ENCODE results near the gene PINLYP. TPM values are rescaled to one million over a fixed set of nuclear protein-coding genes. Genes with fewer than 3 reads are reported as not detected.

Gene PINLYP
- total and polyA plus RNA-seq, 11 donors, result 0.76 to 4.3 (median 1.2) TPM; not detected in 1

DNA sequence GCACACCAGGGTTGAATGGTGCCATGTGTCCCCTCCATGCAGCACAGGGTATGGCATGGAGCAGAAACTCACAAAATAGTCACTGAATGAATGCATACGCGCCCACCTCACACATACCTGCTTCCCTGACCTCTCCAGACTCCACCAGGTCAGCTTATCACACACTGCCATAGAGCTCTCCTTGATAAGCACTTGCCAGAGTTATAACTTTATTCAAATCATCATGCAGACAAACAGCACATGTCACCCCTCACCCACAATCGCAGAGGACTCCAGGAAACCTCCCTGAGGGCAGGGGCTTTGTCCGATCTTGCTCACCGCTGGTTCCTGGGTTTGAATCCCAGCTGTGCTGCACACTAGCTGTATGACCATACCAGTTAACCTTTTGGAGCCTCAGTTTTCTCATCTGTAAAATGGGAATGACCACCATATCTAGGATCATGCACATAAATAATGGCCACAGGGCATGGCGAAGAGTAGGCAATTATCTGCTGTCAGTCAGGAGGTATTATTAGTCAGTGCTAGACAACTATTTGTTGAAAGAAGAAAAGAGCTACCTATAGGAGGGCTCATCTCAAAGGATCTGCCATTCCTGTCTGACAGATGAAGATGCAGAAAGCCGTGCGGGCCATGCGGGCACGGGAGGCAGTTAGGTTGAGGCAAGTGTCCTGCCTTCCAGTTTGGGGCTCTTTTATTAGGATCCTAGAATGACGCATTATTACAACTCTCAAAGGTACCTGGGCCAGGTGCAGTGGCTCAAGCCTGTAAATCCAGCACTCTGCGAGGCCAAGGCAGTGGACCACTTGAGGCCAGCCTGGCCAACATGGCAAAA, 14.2 kb upstream of the PINLYP start:
- DNase-seq (no peak), ATAC-seq (no peak)
- H3K36me3 ChIP-seq, result peaks cover 0 to 44% (median 31%) of the 10 kb centered on the region in 9 donors
- WGBS, 4 donors, result 91 to 98% (median 94%) methylated on average over 12 of the region's 12 CpGs
- H3K9me3 ChIP-seq, result no peaks in the 10 kb centered on the region
- no peaks in the 10 kb centered on the region for H3K27me3 ChIP-seq
- peaks cover 0 to 30% (median 11%) of the 10 kb centered on the region in 12 donors for H3K4me1 ChIP-seq
- TF ChIP-seq POLR2A (IDR thresholded peaks at IDR 0.05), result no peak
- TF ChIP-seq, protein P1, sequence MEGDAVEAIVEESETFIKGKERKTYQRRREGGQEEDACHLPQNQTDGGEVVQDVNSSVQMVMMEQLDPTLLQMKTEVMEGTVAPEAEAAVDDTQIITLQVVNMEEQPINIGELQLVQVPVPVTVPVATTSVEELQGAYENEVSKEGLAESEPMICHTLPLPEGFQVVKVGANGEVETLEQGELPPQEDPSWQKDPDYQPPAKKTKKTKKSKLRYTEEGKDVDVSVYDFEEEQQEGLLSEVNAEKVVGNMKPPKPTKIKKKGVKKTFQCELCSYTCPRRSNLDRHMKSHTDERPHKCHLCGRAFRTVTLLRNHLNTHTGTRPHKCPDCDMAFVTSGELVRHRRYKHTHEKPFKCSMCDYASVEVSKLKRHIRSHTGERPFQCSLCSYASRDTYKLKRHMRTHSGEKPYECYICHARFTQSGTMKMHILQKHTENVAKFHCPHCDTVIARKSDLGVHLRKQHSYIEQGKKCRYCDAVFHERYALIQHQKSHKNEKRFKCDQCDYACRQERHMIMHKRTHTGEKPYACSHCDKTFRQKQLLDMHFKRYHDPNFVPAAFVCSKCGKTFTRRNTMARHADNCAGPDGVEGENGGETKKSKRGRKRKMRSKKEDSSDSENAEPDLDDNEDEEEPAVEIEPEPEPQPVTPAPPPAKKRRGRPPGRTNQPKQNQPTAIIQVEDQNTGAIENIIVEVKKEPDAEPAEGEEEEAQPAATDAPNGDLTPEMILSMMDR (IDR thresholded peaks at IDR 0.05), result no peak
- intact Hi-C loops (cut with DNase I), result loop anchor here in 1 of 10 donors (5.0 kb wide), 1 partner anchor 91 kb away; no protein-coding TSS in a partner anchor
- no peak overlapping the region for H3K4me3 ChIP-seq
- peak overlapping the region in 4 of 12 donors; percentile 68 to 90 (median 72) for H3K27ac ChIP-seq

DNA sequence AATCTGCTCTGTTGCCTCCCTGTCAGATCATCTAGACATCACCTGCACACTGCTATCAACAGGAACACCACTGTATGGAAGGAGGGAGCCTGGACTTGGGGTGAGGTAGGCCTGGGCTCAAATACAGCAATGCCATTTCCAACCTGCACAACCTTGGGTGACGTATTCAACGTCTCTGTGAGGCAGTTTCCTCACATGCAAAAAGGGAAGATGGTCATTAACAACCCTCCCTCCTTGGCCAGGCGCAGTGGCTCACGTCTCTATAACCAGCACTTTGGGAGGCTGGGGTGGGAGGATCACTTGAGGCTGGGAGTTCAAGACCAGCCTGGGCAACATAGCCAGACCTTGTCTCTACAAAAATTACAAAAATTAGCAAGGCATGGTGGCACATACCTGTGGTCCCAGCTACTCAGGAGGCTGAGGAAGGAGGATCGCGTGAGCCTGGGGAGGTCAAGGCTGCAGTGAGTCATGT, 13.3 kb upstream of the PINLYP start:
- WGBS, 4 donors, result 83 to 93% (median 90%) methylated on average over 6 of the region's 6 CpGs
- Histone ChIP-seq H3K4me3 (peak overlapping the region in 1 of 12 donors; percentile 25), H3K4me1 (peaks cover 0 to 30% (median 11%) of the 10 kb centered on the region in 12 donors), H3K36me3 (peaks cover 0 to 36% (median 30%) of the 10 kb centered on the region in 9 donors), H3K27me3 (no peaks in the 10 kb centered on the region), H3K9me3 (no peaks in the 10 kb centered on the region), H3K27ac (peak overlapping the region in 10 of 12 donors; percentile 27 to 90 (median 69))
- intact Hi-C loops (cut with DNase I), result loop anchor here in 1 of 10 donors (5.0 kb wide), 1 partner anchor 90 kb away; no protein-coding TSS in a partner anchor
- ATAC-seq (no peak), DNase-seq (no peak)
- TF ChIP-seq POLR2A (IDR thresholded peaks at IDR 0.05), result no peak
- TF ChIP-seq, protein P1 (IDR thresholded peaks at IDR 0.05), result no peak

DNA sequence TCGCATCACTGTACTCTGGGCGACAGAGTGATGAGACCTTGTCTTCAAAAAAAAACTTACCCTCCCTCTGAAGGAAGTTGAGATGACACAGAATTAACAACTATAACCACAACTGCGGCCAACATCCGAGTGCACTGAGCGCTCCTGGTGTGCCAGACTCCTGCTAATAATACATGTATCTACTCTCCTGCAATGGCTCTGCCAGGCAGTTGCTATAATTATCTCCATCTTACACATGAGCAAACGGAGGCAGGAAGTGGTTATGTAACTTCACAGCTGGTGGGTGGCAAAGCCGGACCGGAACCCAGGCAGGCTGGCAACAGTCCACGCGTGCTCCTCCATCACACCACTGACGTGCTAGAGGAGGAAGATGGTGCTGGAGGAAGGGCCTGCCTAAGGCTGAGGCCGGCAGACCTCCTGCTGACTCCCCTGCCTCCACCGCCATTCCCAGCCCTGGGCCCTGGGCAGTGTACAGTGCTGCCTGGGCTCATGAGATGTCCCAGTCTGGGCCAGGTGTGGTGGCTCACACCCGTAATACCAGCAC, 12.8 kb upstream of the PINLYP start:
- peak; percentile 93 to 97 (median 96) for ATAC-seq
- no peaks in the 10 kb centered on the region for H3K27me3 ChIP-seq
- no peak for TF ChIP-seq POLR2A (IDR thresholded peaks at IDR 0.05)
- TF ChIP-seq, protein P1 (IDR thresholded peaks at IDR 0.05), result no peak
- H3K4me1 ChIP-seq, result peaks cover 0 to 30% (median 11%) of the 10 kb centered on the region in 12 donors
- no peaks in the 10 kb centered on the region for H3K9me3 ChIP-seq
- H3K4me3 ChIP-seq, result peak overlapping the region in 1 of 12 donors; percentile 25
- intact Hi-C loops (cut with DNase I), result loop anchor here in 1 of 10 donors (5.0 kb wide), 1 partner anchor 90 kb away; no protein-coding TSS in a partner anchor
- 37 to 46% (median 44%) methylated on average over 13 to 14 of the region's 14 CpGs for WGBS, 4 donors
- H3K27ac ChIP-seq, result peak overlapping the region in 10 of 12 donors; percentile 50 to 90 (median 72)
- peak; percentile 84 to 90 (median 87) for DNase-seq
- peaks cover 0 to 35% (median 24%) of the 10 kb centered on the region in 9 donors for H3K36me3 ChIP-seq
